LNCAP (cell line): Measurements from ENCODE around the gene ZNF451.

ENCODE experiments used
- TF ChIP-seq, protein P1 (sequence below): fragments of 450-650 bp; IDR thresholded peaks from 2 replicates; pipeline ENCODE4 v1.5.1; 2017; ENCODE audit warnings: mild to moderate bottlenecking

ZNF451 gene

DNA sequence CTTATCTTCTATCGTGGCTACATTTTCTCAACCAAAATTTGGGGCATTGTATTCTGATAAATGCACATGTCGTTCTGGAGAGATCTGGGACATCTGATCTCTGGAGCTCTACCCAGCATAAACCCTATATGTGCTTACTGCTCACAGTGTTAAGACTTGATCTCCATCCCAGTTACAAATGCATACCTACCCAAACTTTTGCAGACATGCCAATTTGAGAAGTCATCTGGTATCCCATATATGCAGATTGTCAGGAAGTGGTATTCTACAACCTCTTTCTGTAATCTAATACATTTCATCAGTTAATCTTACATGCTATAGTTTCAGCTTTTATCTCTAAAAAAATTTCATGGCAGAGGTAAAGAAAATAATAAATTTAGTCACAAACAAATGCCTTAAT is 93.3 kb downstream of the ZNF451 start:
- TF ChIP-seq, protein P1, sequence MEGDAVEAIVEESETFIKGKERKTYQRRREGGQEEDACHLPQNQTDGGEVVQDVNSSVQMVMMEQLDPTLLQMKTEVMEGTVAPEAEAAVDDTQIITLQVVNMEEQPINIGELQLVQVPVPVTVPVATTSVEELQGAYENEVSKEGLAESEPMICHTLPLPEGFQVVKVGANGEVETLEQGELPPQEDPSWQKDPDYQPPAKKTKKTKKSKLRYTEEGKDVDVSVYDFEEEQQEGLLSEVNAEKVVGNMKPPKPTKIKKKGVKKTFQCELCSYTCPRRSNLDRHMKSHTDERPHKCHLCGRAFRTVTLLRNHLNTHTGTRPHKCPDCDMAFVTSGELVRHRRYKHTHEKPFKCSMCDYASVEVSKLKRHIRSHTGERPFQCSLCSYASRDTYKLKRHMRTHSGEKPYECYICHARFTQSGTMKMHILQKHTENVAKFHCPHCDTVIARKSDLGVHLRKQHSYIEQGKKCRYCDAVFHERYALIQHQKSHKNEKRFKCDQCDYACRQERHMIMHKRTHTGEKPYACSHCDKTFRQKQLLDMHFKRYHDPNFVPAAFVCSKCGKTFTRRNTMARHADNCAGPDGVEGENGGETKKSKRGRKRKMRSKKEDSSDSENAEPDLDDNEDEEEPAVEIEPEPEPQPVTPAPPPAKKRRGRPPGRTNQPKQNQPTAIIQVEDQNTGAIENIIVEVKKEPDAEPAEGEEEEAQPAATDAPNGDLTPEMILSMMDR: no peak

DNA sequence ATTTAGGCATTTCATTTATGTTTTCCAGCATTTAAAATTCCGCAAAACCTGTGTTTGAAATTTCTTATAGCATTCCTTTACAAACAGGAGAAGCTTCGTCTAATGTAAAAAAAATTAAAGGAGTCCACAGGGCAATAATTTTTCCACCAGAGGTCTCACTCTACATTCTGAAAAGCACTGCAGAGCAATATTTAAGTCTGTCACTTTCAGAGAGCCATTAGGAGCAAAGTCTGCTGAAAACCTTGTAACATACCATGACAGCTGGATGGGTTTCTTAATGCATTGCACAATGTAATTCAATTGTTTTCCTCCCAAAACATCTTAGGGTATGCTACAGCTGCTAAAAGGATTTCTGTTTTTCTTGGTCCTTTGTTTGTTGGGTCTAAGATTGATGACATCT is 100.2 kb downstream of the ZNF451 start:
- TF ChIP-seq, protein P1: peak; percentile 52

DNA sequence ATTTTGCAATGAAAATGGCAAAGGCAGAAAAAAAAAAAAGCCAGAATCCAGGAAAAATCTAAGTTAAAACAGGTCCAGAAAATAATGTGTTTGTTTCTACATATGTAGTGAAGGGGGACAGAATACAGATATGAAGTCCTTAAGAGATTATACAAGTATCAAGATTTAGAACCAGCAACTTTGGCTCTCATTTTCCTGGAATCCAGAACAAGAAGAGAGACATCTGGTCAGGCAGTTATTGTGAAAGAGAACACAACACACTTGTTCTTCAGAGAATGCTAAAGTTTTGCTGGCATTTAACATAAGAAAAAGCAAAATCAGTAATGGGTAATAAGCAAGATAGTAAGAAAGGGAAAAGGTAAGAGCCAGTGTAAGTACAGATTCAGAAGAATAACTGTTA is 103.2 kb downstream of the ZNF451 start:
- TF ChIP-seq, protein P1: no peak

DNA sequence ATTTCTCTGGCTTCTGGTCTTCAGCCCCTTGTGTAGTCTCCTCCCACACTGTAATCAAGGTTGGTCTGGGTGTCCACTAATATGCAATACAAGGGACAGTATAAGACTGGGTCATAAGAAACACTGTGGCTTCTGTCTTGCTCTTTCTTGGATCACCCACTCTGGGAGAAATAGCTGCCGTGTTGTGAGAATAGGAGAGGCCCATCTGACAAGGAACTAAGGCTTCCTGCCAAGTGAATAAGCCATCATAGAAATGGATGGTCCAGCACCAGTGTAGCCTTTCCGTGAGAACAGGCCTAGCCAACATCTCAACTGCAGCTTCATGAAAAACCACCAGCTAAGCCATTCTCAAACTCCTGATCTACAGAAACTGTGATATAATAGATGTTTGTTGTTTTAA is 105.5 kb downstream of the ZNF451 start:
- TF ChIP-seq, protein P1: no peak

DNA sequence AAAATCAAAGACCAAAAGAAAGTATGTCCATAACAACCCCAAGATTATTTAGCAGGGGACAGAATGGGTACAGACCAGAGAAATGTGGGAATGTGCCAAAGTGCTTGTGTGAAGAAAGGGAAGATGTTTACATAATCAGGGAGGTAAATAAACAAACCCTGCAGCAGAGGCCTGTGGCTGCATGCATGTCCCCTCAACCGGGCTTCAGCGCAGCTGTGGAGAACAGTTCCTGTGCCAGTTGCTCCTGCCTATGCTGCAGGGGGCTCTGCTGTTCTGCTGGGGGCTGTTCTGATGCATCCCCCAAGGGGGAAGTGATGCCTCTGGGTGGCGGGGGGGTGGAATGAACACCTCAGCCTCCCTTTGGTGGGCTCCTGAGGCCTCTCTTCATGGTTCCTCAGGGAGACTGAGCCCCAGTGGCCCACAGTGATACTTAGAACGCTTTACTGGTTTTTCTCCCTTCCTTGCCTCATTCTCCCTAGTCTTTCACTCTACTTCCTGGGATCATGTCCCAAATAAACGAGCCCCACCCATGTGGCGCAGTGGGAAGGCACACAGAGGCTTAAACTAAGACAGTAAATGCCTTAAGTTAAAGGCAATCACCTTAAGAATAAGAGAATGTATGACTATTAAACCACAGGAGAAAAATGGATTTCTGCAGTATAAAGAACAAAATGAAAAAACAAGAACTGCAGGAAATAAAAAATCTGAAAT is 109.1 kb downstream of the ZNF451 start:
- TF ChIP-seq, protein P1: no peak

DNA sequence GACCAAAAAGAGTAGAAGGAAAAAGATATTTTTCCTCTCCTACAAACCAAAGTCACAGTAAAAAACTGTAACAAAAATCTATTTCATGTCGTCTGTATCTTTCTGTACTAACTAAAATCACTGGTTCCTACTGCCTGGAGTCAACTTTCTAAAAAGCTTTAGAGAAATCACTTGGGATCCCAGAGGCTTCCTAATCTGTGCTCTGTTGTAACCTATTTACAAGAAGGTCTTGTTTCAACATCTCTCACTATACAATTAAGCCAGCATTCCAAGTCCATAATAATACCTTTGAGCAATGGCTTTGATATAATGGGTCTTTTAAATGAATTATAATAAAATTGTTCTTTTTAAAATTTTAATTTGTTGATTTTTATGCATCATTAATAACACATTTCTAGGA is 111.7 kb downstream of the ZNF451 start:
- TF ChIP-seq, protein P1: no peak

DNA sequence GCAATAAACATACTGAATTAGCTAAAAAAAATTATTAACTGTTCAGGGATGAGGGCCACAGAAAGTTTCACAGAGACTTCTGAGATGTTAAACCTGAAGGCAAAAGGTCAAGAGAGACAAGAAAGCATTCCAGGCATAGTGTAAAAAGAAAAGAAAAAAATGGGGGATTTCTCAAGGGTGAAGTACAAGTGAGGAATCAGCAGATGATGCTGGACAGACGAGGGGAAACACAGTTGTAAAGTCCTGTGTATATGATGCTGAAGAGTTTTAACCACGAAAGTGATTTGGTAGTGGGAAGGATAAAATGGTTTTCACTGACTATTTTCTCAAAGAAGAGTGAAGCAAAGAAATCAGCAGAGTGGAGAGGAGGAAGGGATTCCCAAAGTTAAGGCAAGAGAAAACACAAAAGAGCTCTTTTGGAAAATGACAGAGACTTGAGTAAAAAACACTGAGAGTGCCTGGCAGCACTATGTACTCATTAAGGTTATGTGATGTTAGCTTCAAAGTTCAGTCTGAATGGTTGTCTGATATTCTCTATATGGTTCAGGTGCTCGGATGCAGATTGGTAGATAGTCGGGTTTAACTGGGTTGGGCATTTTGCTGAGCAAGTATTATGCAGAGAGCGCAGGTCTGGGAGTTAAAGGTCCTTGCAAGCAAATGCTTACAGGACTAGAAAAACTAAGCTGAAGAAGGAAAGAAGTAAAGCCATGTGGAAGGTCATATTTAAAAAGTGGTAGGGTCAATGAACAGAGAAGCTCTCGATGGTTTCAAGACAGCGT is 115.8 kb downstream of the ZNF451 start:
- TF ChIP-seq, protein P1: no peak
